OCI-LY3 (cell line): ENCODE results near the gene OVCH2.

ENCODE experiments used
- CTCF ChIP-seq: fragments of 200-600, 300-600 bp; sonication (generic); IDR thresholded peaks from 2 replicates; pipeline ENCODE4 v1.5.1; 2014; ENCODE audit warnings: antibody characterized with exemption, low read length, low read depth
- EZH2phosphoT487 ChIP-seq: fragments of 200-600 bp; shearing (Covaris generic); IDR thresholded peaks from 2 replicates; pipeline ENCODE4 v1.6.1; 2018; ENCODE audit warnings: antibody characterized with exemption, mixed run types, low read depth

DNA sequence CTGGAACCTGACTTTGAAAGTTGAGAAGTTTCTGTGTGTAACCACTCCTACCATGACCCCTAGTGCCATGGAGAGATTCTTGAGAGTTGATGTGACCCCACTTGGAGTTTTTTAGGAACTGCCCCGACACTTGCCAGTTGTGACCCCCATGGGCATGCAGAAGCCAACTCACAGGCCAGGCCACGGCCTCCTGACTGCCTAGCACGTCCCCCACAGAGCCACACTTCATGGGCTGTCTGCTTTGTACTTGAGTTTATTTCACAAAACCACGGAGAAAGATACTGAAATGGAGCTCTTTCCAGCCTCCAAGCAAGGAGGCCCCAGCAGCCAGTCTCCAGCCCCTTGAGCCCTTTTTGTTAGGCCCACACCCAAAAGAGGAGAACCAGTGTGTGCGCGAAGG is 41.4 kb downstream of the OVCH2 start:
- TF ChIP-seq CTCF: no peak
- TF ChIP-seq EZH2phosphoT487: no peak
